Measurements from ENCODE around the gene SLC30A9.

SLC30A9 gene

GRCh38 chr4:41990365-41991111, at the start of gene SLC30A9:
TSS of gene SLC30A9 (plus strand) at chr4:41990530. CDS start at chr4:41990652, 122 bp downstream.
- H3K9me3 ChIP-seq (ENCODE audit: control insufficient read depth, insufficient read depth, low read length), result no peaks in the 10 kb centered on the region
- peak within 1 kb of the TSS; percentile 85 for H3K9ac ChIP-seq (ENCODE audit: low read depth, low read length)
- H3K4me1 ChIP-seq (ENCODE audit: insufficient read depth, low read length), result peaks cover 15% of the 10 kb centered on the region
- no peaks in the 10 kb centered on the region for H3K36me3 ChIP-seq (ENCODE audit: insufficient read depth, low read length)

GRCh38 chr4:41940834-41941233, 49.5 kb upstream of the SLC30A9 start:
- H3K36me3 ChIP-seq (ENCODE audit: insufficient read depth, low read length), result peaks cover 9% of the 10 kb centered on the region; the same call in 1 of the 2 replicates
- no peaks in the 10 kb centered on the region for H3K4me1 ChIP-seq (ENCODE audit: insufficient read depth, low read length)
- H3K9ac ChIP-seq (ENCODE audit: low read depth, low read length), result no peak overlapping the region
- no peaks in the 10 kb centered on the region for H3K9me3 ChIP-seq (ENCODE audit: control insufficient read depth, insufficient read depth, low read length)

GRCh38 chr4:41943506-41943905, 46.8 kb upstream of the SLC30A9 start:
- Histone ChIP-seq H3K36me3 (ENCODE audit: insufficient read depth, low read length) (peaks cover 9% of the 10 kb centered on the region; the same call in 1 of the 2 replicates), H3K9ac (ENCODE audit: low read depth, low read length) (no peak overlapping the region), H3K4me1 (ENCODE audit: insufficient read depth, low read length) (no peaks in the 10 kb centered on the region), H3K9me3 (ENCODE audit: control insufficient read depth, insufficient read depth, low read length) (no peaks in the 10 kb centered on the region)

GRCh38 chr4:41944089-41944488, 46.2 kb upstream of the SLC30A9 start:
- peaks cover 8% of the 10 kb centered on the region; the same call in 1 of the 2 replicates for H3K36me3 ChIP-seq (ENCODE audit: insufficient read depth, low read length)
- no peak overlapping the region for H3K9ac ChIP-seq (ENCODE audit: low read depth, low read length)
- no peaks in the 10 kb centered on the region for H3K4me1 ChIP-seq (ENCODE audit: insufficient read depth, low read length)
- no peaks in the 10 kb centered on the region for H3K9me3 ChIP-seq (ENCODE audit: control insufficient read depth, insufficient read depth, low read length)

- Histone ChIP-seq H3K4me1 (ENCODE audit: insufficient read depth, low read length) (no peaks in the 10 kb centered on the region), H3K9me3 (ENCODE audit: control insufficient read depth, insufficient read depth, low read length) (no peaks in the 10 kb centered on the region), H3K36me3 (ENCODE audit: insufficient read depth, low read length) (peaks cover 6% of the 10 kb centered on the region), H3K9ac (ENCODE audit: low read depth, low read length) (no peak overlapping the region)
Measured at GRCh38 chr4:41949531-41949930, 40.8 kb upstream of the SLC30A9 start.

GRCh38 chr4:41957634-41958033, 32.7 kb upstream of the SLC30A9 start:
- peaks cover 4% of the 10 kb centered on the region for H3K36me3 ChIP-seq (ENCODE audit: insufficient read depth, low read length)
- H3K4me1 ChIP-seq (ENCODE audit: insufficient read depth, low read length), result no peaks in the 10 kb centered on the region
- no peak overlapping the region for H3K9ac ChIP-seq (ENCODE audit: low read depth, low read length)
- H3K9me3 ChIP-seq (ENCODE audit: control insufficient read depth, insufficient read depth, low read length), result no peaks in the 10 kb centered on the region

GRCh38 chr4:41963105-41963504, 27.2 kb upstream of the SLC30A9 start:
- Histone ChIP-seq H3K9ac (ENCODE audit: low read depth, low read length) (no peak overlapping the region), H3K9me3 (ENCODE audit: control insufficient read depth, insufficient read depth, low read length) (no peaks in the 10 kb centered on the region), H3K36me3 (ENCODE audit: insufficient read depth, low read length) (no peaks in the 10 kb centered on the region; the same call in 1 of the 2 replicates), H3K4me1 (ENCODE audit: insufficient read depth, low read length) (no peaks in the 10 kb centered on the region)

- H3K9me3 ChIP-seq (ENCODE audit: control insufficient read depth, insufficient read depth, low read length), result peaks cover 5% of the 10 kb centered on the region; the same call in 1 of the 2 replicates
- H3K36me3 ChIP-seq (ENCODE audit: insufficient read depth, low read length), result no peaks in the 10 kb centered on the region; the same call in 1 of the 2 replicates
- no peaks in the 10 kb centered on the region for H3K4me1 ChIP-seq (ENCODE audit: insufficient read depth, low read length)
- no peak overlapping the region for H3K9ac ChIP-seq (ENCODE audit: low read depth, low read length)
Measured at GRCh38 chr4:41964401-41964800, 25.9 kb upstream of the SLC30A9 start.

- Histone ChIP-seq H3K36me3 (ENCODE audit: insufficient read depth, low read length) (no peaks in the 10 kb centered on the region), H3K4me1 (ENCODE audit: insufficient read depth, low read length) (no peaks in the 10 kb centered on the region), H3K9ac (ENCODE audit: low read depth, low read length) (no peak overlapping the region), H3K9me3 (ENCODE audit: control insufficient read depth, insufficient read depth, low read length) (peaks cover 8% of the 10 kb centered on the region; the same call in 1 of the 2 replicates)
Measured at GRCh38 chr4:41967392-41967791, 22.9 kb upstream of the SLC30A9 start.

- H3K9me3 ChIP-seq (ENCODE audit: control insufficient read depth, insufficient read depth, low read length), result peaks cover 8% of the 10 kb centered on the region; the same call in 1 of the 2 replicates
- no peaks in the 10 kb centered on the region for H3K36me3 ChIP-seq (ENCODE audit: insufficient read depth, low read length)
- H3K4me1 ChIP-seq (ENCODE audit: insufficient read depth, low read length), result no peaks in the 10 kb centered on the region
- H3K9ac ChIP-seq (ENCODE audit: low read depth, low read length), result no peak overlapping the region
Measured at GRCh38 chr4:41969671-41970070, 20.7 kb upstream of the SLC30A9 start.

GRCh38 chr4:41975341-41975740, 15.0 kb upstream of the SLC30A9 start:
- peaks cover 8% of the 10 kb centered on the region; the same call in 1 of the 2 replicates for H3K4me1 ChIP-seq (ENCODE audit: insufficient read depth, low read length)
- no peak overlapping the region for H3K9ac ChIP-seq (ENCODE audit: low read depth, low read length)
- H3K9me3 ChIP-seq (ENCODE audit: control insufficient read depth, insufficient read depth, low read length), result 0 out of 2 replicates have a peak, but pooled peaks cover 4% of the 10 kb centered on the region
- no peaks in the 10 kb centered on the region for H3K36me3 ChIP-seq (ENCODE audit: insufficient read depth, low read length)

GRCh38 chr4:41976775-41977516, 13.4 kb upstream of the SLC30A9 start:
- Histone ChIP-seq H3K9ac (ENCODE audit: low read depth, low read length) (no peak overlapping the region), H3K36me3 (ENCODE audit: insufficient read depth, low read length) (no peaks in the 10 kb centered on the region), H3K9me3 (ENCODE audit: control insufficient read depth, insufficient read depth, low read length) (no peaks in the 10 kb centered on the region), H3K4me1 (ENCODE audit: insufficient read depth, low read length) (peaks cover 8% of the 10 kb centered on the region; the same call in 1 of the 2 replicates)

GRCh38 chr4:41977709-41978108, 12.6 kb upstream of the SLC30A9 start:
- no peaks in the 10 kb centered on the region for H3K9me3 ChIP-seq (ENCODE audit: control insufficient read depth, insufficient read depth, low read length)
- H3K36me3 ChIP-seq (ENCODE audit: insufficient read depth, low read length), result no peaks in the 10 kb centered on the region
- H3K4me1 ChIP-seq (ENCODE audit: insufficient read depth, low read length), result peaks cover 8% of the 10 kb centered on the region; the same call in 1 of the 2 replicates
- no peak overlapping the region for H3K9ac ChIP-seq (ENCODE audit: low read depth, low read length)

GRCh38 chr4:41981456-41981855, 8.9 kb upstream of the SLC30A9 start, which contains the start of gene DCAF4L1:
TSS of gene DCAF4L1 (plus strand) at chr4:41981756. CDS start at chr4:41981793, 37 bp downstream.
- H3K4me1 ChIP-seq (ENCODE audit: insufficient read depth, low read length), result peaks cover 28% of the 10 kb centered on the region
- H3K9me3 ChIP-seq (ENCODE audit: control insufficient read depth, insufficient read depth, low read length), result no peaks in the 10 kb centered on the region
- H3K9ac ChIP-seq (ENCODE audit: low read depth, low read length), result no peak within 1 kb of the TSS
- H3K36me3 ChIP-seq (ENCODE audit: insufficient read depth, low read length), result no peaks in the 10 kb centered on the region
